ENCODE measurements around the gene FTH1. TPM values are rescaled to one million over a fixed set of nuclear protein-coding genes. Genes with fewer than 3 reads are reported as not detected.
A peak's percentile ranks its signal among the peaks of the same experiment; 100 is the strongest.
"Not testable (repeated sequence)": the region's sequence is repeated elsewhere in the genome, so short reads cannot be mapped to it uniquely, and the experiment has no call there.

FTH1 gene
- 2,410 TPM in 2 replicates for total RNA-seq (2014; rRNA removed; shearing (Covaris generic))
- polyA plus RNA-seq (2014; cell fraction: nucleus; rRNA removed): 379 and 409 TPM in 2 replicates

GRCh38 chr11:61967116-61967923 lies at the start of gene FTH1:
TSS of gene FTH1 (minus strand) at chr11:61967634. CDS start at chr11:61967425, 209 bp downstream.
- peak; percentile 85 for DNase-seq (ENCODE audit: extremely low read depth, low read depth)

GRCh38 chr11:62015615-62016014 lies 48.2 kb upstream of the FTH1 start:
- no peak for DNase-seq (ENCODE audit: extremely low read depth, low read depth)

- no peak for DNase-seq (ENCODE audit: extremely low read depth, low read depth)
Observed at GRCh38 chr11:62013537-62014476, 46.4 kb upstream of the FTH1 start.

- no peak for DNase-seq (ENCODE audit: extremely low read depth, low read depth)
Observed at GRCh38 chr11:62012832-62013461, 45.5 kb upstream of the FTH1 start.

- no peak for DNase-seq (ENCODE audit: extremely low read depth, low read depth)
Observed at GRCh38 chr11:62012451-62012831, 45.0 kb upstream of the FTH1 start.

GRCh38 chr11:62011881-62012280 lies 44.4 kb upstream of the FTH1 start:
- no peak for DNase-seq (ENCODE audit: extremely low read depth, low read depth)

GRCh38 chr11:62010935-62011528 lies 43.6 kb upstream of the FTH1 start:
- DNase-seq (ENCODE audit: extremely low read depth, low read depth): no peak

GRCh38 chr11:62008193-62008592 lies 40.8 kb upstream of the FTH1 start:
- DNase-seq (ENCODE audit: extremely low read depth, low read depth): no peak

GRCh38 chr11:62004473-62004872 lies 37.0 kb upstream of the FTH1 start:
- DNase-seq (ENCODE audit: extremely low read depth, low read depth): no peak

- not testable (repeated sequence) for DNase-seq (ENCODE audit: extremely low read depth, low read depth)
Observed at GRCh38 chr11:62002283-62002682, 34.8 kb upstream of the FTH1 start.

- DNase-seq (ENCODE audit: extremely low read depth, low read depth): no peak
Observed at GRCh38 chr11:62001450-62002191, 34.2 kb upstream of the FTH1 start.

- no peak for DNase-seq (ENCODE audit: extremely low read depth, low read depth)
Observed at GRCh38 chr11:62000539-62001446, 33.4 kb upstream of the FTH1 start.

- DNase-seq (ENCODE audit: extremely low read depth, low read depth): no peak
Observed at GRCh38 chr11:61999141-61999975, 31.9 kb upstream of the FTH1 start.

GRCh38 chr11:61996933-61997332 lies 29.5 kb upstream of the FTH1 start:
- DNase-seq (ENCODE audit: extremely low read depth, low read depth): no peak

- no peak for DNase-seq (ENCODE audit: extremely low read depth, low read depth)
Observed at GRCh38 chr11:61994981-61995380, 27.5 kb upstream of the FTH1 start.

- DNase-seq (ENCODE audit: extremely low read depth, low read depth): no peak
Observed at GRCh38 chr11:61985869-61986268, 18.4 kb upstream of the FTH1 start.

GRCh38 chr11:61983419-61983818 lies 16.0 kb upstream of the FTH1 start:
- DNase-seq (ENCODE audit: extremely low read depth, low read depth): no peak

Data from NCI-H460 (cell line).